WTC11 (cell line): ENCODE data around the gene CRACDL.

Experiments
- CTCF ChIP-seq: fragments of 200-600 bp; IDR thresholded peaks from 2 replicates; pipeline ENCODE4 v1.8.0; 2022; ENCODE audit warnings: antibody characterized with exemption
- USF2 ChIP-seq: sonication (generic); formaldehyde crosslinking; IDR thresholded peaks from 2 replicates; pipeline ENCODE4 v1.8.1; 2023; ENCODE audit warnings: mild to moderate bottlenecking, missing genetic modification reagents, moderate library complexity
- TF ChIP-seq, protein P1 (sequence below): sonication (generic); formaldehyde crosslinking; IDR thresholded peaks from 2 replicates; pipeline ENCODE4 v1.8.1; 2022; ENCODE audit warnings: mild to moderate bottlenecking, moderate library complexity, missing genetic modification reagents
- TF ChIP-seq, protein P2 (sequence below): sonication (generic); formaldehyde crosslinking; IDR thresholded peaks from 2 replicates; pipeline ENCODE4 v1.8.1; 2022; ENCODE audit warnings: low read depth, mild to moderate bottlenecking, moderate library complexity, missing genetic modification reagents, borderline replicate concordance

DNA sequence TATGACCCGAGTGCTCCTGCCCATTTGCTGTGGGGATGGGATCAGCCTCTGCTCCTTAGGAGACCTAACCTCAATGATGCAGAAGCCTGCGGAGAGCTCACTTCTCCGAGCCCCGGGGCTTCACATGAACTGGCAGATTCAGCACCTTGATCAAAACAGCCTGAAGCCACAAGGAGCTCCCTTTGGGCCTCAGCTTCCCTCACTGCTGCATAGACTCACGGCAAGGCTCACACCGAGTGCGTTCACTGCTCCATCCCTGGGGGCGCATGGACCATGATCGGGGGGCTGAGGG is 33.0 kb downstream of the CRACDL start:
- no peak for TF ChIP-seq USF2 (CRISPR knock-in tag)
- no peak for TF ChIP-seq CTCF
- TF ChIP-seq, protein P1, sequence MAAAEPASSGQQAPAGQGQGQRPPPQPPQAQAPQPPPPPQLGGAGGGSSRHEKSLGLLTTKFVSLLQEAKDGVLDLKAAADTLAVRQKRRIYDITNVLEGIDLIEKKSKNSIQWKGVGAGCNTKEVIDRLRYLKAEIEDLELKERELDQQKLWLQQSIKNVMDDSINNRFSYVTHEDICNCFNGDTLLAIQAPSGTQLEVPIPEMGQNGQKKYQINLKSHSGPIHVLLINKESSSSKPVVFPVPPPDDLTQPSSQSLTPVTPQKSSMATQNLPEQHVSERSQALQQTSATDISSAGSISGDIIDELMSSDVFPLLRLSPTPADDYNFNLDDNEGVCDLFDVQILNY, result no peak
- TF ChIP-seq, protein P2, sequence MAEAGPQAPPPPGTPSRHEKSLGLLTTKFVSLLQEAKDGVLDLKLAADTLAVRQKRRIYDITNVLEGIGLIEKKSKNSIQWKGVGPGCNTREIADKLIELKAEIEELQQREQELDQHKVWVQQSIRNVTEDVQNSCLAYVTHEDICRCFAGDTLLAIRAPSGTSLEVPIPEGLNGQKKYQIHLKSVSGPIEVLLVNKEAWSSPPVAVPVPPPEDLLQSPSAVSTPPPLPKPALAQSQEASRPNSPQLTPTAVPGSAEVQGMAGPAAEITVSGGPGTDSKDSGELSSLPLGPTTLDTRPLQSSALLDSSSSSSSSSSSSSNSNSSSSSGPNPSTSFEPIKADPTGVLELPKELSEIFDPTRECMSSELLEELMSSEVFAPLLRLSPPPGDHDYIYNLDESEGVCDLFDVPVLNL, result no peak
